NCI-H1048 (cell line): ENCODE data around the gene LHFPL3.
"Not testable (repeated sequence)": the region's sequence is repeated elsewhere in the genome, so short reads cannot be mapped to it uniquely, and the experiment has no call there.

Experiments
- DNase-seq: peaks from one replicate; lab custom pipeline; 2025; lab: John Stamatoyannopoulos, UW

Gene LHFPL3

GRCh38 chr7:104898434-104898833 lies 570.0 kb downstream of the LHFPL3 start:
- DNase-seq: no peak

- no peak for DNase-seq
These were observed 572.3 kb downstream of the LHFPL3 start for GRCh38 chr7:104900525-104901239.

- no peak for DNase-seq
These were observed 572.8 kb downstream of the LHFPL3 start for GRCh38 chr7:104901240-104901619.

- no peak for DNase-seq
These were observed 573.8 kb downstream of the LHFPL3 start for GRCh38 chr7:104902183-104902582.

GRCh38 chr7:104903044-104903443 lies 574.6 kb downstream of the LHFPL3 start:
- no peak for DNase-seq

- no peak for DNase-seq
These were observed 575.4 kb downstream of the LHFPL3 start for GRCh38 chr7:104903846-104904245.

- DNase-seq: no peak
These were observed 577.6 kb downstream of the LHFPL3 start for GRCh38 chr7:104906032-104906431.

- no peak for DNase-seq
These were observed 578.2 kb downstream of the LHFPL3 start for GRCh38 chr7:104906556-104906955.

DNA sequence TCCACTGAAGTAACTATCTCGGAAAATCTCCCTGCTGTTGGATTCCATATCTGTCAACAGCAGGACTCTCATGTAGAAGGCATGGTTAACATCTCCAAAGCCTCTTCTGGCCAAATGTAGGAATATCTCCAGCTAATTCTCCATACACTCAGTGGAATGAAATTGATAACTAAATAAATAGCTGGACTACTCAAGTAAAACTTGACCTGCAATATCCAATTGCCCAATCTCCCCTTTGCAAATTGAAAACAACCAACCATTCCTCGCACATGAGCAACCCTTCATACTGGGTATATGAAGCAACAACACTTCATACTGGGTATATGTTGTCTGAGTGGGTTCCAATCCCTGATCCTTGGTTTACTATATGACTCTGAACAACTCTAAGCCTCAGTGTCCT lies 580.2 kb downstream of the LHFPL3 start:
- no peak for DNase-seq

DNA sequence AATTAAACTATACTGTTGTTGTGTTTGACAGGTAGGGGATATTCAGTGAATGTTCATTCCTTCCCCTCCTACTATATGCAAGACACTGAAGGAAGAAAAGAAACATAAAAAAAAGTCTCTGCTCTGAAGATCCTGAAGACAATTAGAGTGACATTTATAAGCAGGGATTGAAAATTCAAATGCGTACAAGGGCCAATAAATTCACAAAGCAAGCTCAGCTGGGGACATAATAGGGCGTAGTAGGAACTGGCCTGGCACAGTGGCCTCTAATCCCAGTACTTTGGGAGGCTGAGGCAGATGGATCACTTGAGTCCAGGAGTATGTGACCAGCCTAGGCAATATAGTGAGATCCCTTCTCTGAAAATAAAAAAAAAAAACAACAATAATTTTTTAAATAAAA lies 580.7 kb downstream of the LHFPL3 start:
- no peak for DNase-seq

- DNase-seq: no peak
These were observed 586.0 kb downstream of the LHFPL3 start for GRCh38 chr7:104914421-104914820.

DNA sequence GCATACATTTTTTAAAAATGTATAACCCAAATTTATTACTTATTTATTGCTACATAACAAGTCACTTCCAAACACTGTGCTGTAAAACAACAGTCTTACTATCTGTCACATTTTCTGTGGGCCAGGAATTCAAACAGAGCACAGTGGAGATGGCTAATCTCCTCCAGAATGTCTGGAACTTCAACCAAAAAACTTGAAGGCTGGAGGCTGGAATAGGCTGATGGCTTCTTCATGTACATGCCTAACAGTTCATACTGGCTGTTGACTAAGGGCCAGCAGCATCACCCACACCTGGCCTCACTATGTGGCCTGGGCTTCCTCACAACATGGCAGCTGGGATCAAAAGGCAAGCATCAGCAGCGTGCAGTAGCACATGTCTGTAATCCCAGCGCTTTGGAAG lies 593.2 kb downstream of the LHFPL3 start:
- DNase-seq: no peak

GRCh38 chr7:104922182-104923009 lies 594.0 kb downstream of the LHFPL3 start:
- DNase-seq: no peak

GRCh38 chr7:104923010-104923421 lies 594.6 kb downstream of the LHFPL3 start:
- DNase-seq: peak; percentile 45

- not testable (repeated sequence) for DNase-seq
These were observed 597.8 kb downstream of the LHFPL3 start for GRCh38 chr7:104926189-104926588.

- no peak for DNase-seq
These were observed 598.2 kb downstream of the LHFPL3 start for GRCh38 chr7:104926601-104927041.

- DNase-seq: no peak
These were observed 598.7 kb downstream of the LHFPL3 start for GRCh38 chr7:104927055-104927454.

DNA sequence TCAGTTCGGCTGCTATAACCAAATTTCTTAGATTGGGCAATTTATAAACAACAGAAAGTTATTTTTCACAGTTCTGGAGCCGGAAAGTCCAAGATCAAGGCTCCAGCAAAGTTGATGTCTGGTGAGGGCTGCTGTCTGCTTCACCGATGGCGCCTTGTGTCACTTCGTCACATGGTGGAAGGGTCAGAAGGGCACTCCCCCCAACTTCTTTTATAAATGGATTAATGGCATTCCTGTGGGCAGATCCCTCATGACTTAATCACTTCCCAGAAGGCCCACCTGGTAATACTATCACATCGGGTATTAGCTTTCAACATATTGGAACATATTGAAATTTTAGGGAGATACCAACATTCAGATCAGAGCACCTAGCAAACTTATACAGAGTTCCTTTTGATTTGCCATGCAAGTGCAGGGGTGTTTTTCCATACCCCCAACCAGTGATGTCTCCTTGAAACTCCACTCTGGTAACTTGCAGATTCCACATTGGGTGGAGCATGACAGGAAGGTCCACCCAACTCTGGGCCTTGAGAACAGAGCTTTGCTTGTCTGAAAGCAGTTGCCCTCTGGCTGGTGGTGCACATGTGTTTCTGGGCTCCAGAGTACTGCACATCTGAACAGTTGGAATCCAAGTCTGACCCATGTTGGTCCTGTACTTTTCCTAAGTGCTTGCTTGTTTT lies 600.5 kb downstream of the LHFPL3 start:
- DNase-seq: no peak

DNA sequence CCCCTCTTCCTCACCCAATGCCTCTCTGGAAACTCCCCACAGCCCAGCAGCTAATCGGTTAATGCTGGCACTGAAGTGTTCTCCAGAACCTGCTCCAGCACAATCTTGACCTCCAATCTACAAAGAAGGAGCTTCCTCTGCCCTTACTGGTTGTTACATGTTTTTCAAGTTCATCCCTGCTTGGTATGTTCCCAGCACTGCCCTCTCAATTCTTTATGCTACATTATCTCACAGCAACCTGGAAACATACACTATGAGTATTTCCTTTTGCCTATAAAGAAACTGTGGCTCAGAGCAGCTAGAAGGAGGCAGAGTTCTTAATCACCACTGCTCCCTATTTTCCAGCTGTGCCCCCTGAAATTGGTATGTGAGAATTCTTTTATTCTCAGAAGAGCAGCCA lies 601.5 kb downstream of the LHFPL3 start:
- DNase-seq: no peak

DNA sequence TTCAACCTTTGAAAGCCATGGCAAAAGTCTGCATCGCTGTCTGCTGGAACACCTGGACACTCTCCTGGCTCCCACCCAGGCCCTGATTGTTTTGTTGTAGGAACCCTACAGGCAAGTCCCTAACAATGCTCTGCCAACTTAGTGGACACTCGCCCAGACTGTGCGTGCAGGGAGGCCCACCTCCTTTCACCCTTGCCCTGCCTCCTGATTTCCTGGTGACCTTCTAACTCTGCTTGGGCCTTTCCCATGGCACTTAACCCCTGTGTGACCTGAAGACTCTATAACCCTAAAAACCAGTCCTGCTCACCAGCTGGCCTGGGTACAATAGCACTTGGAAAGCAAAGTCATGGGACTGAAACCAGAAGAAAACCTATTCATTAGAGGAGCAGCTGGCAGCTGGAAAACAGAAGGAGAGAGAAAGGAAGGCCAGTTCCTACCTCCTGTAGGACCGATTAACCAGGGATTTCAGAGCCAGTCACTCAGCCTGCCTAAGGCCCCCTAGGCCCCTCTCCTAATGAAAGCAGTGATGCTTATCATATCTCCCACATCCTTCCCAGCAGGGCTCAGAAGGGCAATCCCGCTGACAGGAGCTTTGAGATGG lies 602.9 kb downstream of the LHFPL3 start:
- DNase-seq: no peak

DNA sequence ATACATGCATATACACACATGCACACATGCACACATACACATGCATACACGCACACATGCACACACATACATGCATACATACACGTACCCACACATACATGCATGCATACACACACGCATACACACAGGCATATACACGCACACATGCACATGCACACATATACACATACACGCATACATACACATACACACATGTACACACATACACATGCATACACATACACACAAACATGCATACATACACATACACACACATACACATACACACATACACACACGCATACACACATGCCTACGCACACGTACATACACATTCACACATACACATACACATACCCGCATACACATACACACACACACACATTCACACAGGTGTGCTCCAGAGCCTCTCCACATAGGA lies 604.6 kb downstream of the LHFPL3 start:
- DNase-seq: no peak

DNA sequence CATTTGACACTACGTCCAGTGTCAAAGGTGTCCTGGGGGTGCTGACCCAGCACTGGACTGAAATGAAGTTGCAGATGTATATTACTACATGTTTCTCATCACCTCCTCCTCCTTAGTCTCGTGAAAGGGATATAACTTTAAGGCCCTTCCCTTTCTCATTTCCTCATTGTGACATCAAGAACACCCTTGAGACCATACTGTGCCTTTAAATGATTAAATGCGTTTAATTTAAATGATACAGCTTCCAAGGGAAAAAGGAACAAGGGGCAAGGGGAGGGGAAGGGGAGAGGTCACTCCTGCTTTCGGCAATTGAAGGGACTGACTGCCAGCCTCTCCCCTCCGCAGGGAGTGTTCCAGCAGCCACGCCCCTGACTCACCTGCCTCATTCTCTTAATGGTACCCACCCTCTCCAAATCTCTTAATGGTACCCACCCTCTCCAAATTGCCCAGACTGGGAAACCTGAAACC lies 605.2 kb downstream of the LHFPL3 start:
- DNase-seq: no peak
